Transverse colon (tissue), 4 donors: ENCODE results near the gene TRMT2A.

ENCODE experiments used
- EP300 ChIP-seq: sonication (generic); formaldehyde crosslinking; IDR thresholded peaks from one replicate; pipeline ENCODE4 v1.6.1; 2017; ENCODE audit warnings: antibody characterized with exemption, low read depth
- POLR2A ChIP-seq: fragments of 450-650 bp; IDR thresholded peaks from one replicate; pipeline ENCODE4 v1.6.1; 2016; ENCODE audit warnings: antibody characterized with exemption, mild to moderate bottlenecking, moderate library complexity
- POLR2AphosphoS5 ChIP-seq, 3 donors: sonication (generic); formaldehyde crosslinking; IDR thresholded peaks; one replicate each; pipeline ENCODE4 v1.6.1; 2016; ENCODE audit warnings: antibody characterized with exemption in 3 of 3
- TF ChIP-seq, protein P1 (sequence below), 5 experiments: fragments of 200-600 bp in 3 of 5; fragments of 450-650 bp in 2 of 5; sonication (generic) in 3 of 5; IDR thresholded peaks; 1 replicate in 2 of 5; 2 replicates in 3 of 5; pipeline ENCODE4 v1.5.1; 2016 to 2017; ENCODE audit warnings: antibody characterized with exemption in 5 of 5, inconsistent platforms in 3 of 5, mild to moderate bottlenecking in 2 of 5, moderate library complexity in 1 of 5

DNA sequence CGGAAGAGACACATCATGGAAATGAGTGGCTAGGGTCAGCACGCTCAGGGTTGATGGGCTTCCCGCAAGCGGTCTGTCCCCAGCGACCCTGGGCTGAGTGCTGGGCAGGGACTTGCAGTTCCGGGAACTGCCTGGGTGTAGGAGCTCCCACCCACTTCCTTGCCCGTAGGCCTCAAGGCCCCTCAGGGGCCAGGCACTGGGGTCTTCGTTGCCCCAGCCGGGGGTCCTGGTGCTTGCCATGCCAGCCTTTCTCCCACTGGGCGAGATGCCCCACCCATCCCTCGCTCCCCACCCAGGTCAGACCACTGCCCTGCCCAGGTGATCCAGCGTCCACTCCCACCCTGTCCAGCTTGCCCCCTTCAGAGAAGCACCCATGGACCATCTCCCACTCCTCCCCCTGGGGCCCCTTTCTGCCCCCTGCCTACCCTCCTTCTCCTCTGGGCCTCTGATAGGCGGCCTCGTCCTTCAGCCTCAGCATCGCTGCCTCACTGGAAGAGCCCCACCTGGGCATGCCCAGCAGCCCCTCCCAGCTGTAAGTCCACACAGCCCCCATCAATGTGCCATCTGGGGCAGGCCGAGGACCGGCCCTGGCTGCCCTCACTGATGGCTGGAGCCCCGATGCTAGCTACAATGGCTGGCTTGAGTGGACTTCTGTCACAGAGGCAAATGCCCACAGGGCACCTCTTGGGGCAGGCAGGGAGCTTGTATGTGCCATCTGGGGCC lies 54.8 kb downstream of the TRMT2A start:
- TF ChIP-seq, protein P1, sequence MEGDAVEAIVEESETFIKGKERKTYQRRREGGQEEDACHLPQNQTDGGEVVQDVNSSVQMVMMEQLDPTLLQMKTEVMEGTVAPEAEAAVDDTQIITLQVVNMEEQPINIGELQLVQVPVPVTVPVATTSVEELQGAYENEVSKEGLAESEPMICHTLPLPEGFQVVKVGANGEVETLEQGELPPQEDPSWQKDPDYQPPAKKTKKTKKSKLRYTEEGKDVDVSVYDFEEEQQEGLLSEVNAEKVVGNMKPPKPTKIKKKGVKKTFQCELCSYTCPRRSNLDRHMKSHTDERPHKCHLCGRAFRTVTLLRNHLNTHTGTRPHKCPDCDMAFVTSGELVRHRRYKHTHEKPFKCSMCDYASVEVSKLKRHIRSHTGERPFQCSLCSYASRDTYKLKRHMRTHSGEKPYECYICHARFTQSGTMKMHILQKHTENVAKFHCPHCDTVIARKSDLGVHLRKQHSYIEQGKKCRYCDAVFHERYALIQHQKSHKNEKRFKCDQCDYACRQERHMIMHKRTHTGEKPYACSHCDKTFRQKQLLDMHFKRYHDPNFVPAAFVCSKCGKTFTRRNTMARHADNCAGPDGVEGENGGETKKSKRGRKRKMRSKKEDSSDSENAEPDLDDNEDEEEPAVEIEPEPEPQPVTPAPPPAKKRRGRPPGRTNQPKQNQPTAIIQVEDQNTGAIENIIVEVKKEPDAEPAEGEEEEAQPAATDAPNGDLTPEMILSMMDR (IDR thresholded peaks at IDR 0.05): no peak
- TF ChIP-seq POLR2AphosphoS5 (IDR thresholded peaks at IDR 0.05) (no peak), POLR2A (no peak), EP300 (no peak)
